Fibroblast of gingiva (primary cell): Measurements from ENCODE around the gene ST8SIA1.
"Not testable (repeated sequence)": the region's sequence is repeated elsewhere in the genome, so short reads cannot be mapped to it uniquely, and the experiment has no call there.

Experiments used
- DNase-seq: peaks from one replicate; pipeline ENCODE4 v3.0.0-alpha.2; 2011; ENCODE audit warnings: low read depth

Gene ST8SIA1

GRCh38 chr12:22169376-22169775 is 165.1 kb downstream of the ST8SIA1 start:
- no peak for DNase-seq

GRCh38 chr12:22164139-22164538 is 170.4 kb downstream of the ST8SIA1 start:
- DNase-seq = no peak

GRCh38 chr12:22163594-22163993 is 170.9 kb downstream of the ST8SIA1 start:
- DNase-seq = no peak

DNA sequence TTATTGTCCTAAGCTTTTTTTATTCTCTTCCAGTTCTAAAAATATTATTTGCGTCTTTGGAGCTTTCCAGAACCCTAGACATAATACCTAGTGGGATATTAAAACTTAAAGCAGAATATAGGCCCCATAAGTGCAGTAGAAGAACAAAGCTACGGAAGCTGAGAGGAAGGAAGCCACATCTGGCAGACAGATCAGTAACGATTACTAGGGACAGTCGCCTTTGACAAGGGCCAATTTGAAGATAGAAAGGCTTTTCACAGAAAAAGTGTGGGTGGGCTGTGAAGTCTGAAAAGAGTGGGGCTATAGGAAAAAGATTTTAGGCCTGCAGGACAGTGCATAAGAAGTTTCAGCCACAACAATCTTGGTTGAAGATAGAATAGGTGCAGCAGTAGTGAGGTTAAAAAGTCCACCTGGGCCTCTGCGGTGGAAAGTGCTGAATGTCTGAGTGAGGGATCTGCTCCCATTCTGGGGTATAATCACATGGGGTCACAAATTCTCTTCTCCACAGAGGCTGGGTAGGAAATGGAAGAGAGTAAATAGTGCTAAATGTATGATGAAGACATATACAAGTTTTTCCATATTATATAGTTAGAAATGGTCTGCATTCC is 174.0 kb downstream of the ST8SIA1 start:
- no peak for DNase-seq

DNA sequence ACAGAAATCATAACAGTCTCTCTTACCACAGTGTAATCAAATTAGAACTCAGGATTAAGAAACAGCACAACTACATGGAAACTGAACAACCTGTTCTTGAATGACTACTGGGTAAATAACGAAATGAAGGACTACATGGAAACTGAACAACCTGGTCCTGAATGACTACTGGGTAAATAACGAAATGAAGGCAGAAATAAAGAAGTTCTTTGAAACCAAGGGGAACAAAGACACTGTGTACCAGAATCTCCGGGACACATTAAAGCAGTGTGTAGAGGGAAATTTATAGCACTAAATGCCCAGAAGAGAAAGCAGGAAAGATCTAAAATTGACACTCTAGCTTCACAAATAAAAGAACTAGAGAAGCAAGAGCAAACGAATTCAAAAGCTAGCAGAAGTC is 185.2 kb downstream of the ST8SIA1 start:
- DNase-seq = not testable (repeated sequence)

DNA sequence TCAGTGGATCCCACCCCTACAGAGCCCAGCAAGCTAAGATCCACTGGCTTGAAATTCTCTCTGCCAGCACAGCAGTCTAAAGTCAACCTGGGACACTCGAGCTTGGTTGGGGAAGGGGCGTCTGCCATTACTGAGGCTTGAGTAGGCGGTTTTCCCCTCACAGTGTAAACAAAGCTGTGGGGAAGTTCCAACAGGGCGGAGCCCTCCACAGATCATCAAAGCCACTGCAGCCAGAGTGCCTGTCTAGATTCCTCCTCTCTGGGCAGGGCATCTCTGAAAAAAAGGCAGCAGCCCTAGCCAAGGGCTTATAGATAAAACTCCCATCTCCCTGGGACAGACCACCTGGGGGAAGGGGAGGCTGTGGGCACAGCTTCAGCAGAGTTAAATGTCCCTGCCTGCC is 187.8 kb downstream of the ST8SIA1 start:
- DNase-seq = not testable (repeated sequence)
